GM23338 (cell line): Measurements from ENCODE around the gene CSF2RB. TPM values are rescaled to one million over a fixed set of nuclear protein-coding genes. Genes with fewer than 3 reads are reported as not detected.

Source experiments
- ATAC-seq: fragments of 200-7000 bp; cut with Tn5 transposase; 3 replicates; pipeline ENCODE4 v1.9.1; 2020
- DNase-seq: peaks from one replicate; pipeline ENCODE4 v3.0.0-alpha.2; 2015; ENCODE audit warnings: low spot score
- H2AFZ ChIP-seq: fragments of 200-600 bp; sonication (generic); 2 replicates; pipeline ENCODE4 v1.8.0; 2016; ENCODE audit warnings: antibody characterized with exemption, mild to moderate bottlenecking, moderate library complexity
- H3F3A ChIP-seq: fragments of 200-600 bp; sonication (generic); replicated peaks from 2 replicates; pipeline ENCODE4 v1.8.0; 2017; ENCODE audit warnings: antibody characterized with exemption, mixed run types, low read depth
- H3K27ac ChIP-seq: fragments of 200-600 bp; sonication (generic); 2 replicates; pipeline ENCODE4 v1.6.1; 2016; ENCODE audit warnings: low read depth
- H3K27me3 ChIP-seq: fragments of 200-600 bp; sonication (generic); 2 replicates; pipeline ENCODE4 v1.8.0; 2016; ENCODE audit warnings: mild to moderate bottlenecking, mixed run types, moderate library complexity; ENCODE audit not compliant: insufficient read depth
- H3K36me3 ChIP-seq: fragments of 200-600 bp; sonication (generic); 2 replicates; pipeline ENCODE4 v1.8.0; 2016; ENCODE audit warnings: mild to moderate bottlenecking; ENCODE audit not compliant: insufficient read depth
- H3K4me1 ChIP-seq: fragments of 200-600 bp; sonication (generic); 2 replicates; pipeline ENCODE4 v1.8.0; 2016; ENCODE audit warnings: mild to moderate bottlenecking, moderate library complexity; ENCODE audit not compliant: insufficient read depth
- H3K4me2 ChIP-seq: fragments of 200-600 bp; sonication (generic); 2 replicates; pipeline ENCODE4 v1.7.1; 2017; ENCODE audit warnings: mixed run types
- H3K4me3 ChIP-seq: fragments of 200-600 bp; sonication (generic); 2 replicates; pipeline ENCODE4 v1.6.1; 2016; ENCODE audit warnings: mixed run types
- H3K79me2 ChIP-seq: fragments of 200-600 bp; sonication (generic); replicated peaks from 2 replicates; pipeline ENCODE4 v1.8.0; 2017; ENCODE audit warnings: mild to moderate bottlenecking; ENCODE audit not compliant: insufficient read depth
- H3K9me2 ChIP-seq: fragments of 200-600 bp; sonication (generic); 2 replicates; pipeline ENCODE4 v1.8.0; 2017; ENCODE audit not compliant: insufficient read depth
- H4K20me1 ChIP-seq: fragments of 200-600 bp; sonication (generic); replicated peaks from 2 replicates; pipeline ENCODE4 v1.8.0; 2017; ENCODE audit warnings: mild to moderate bottlenecking; ENCODE audit not compliant: insufficient read depth
- H3K27ac Mint-ChIP-seq: 2 replicates; pipeline ENCODE4 v1.8.0; 2020; ENCODE audit warnings: inconsistent platforms, mild to moderate bottlenecking, moderate library complexity, mixed read lengths
- H3K27me3 Mint-ChIP-seq: 3 replicates; pipeline ENCODE4 v1.8.0; 2022; ENCODE audit warnings: low read depth, mild to moderate bottlenecking, moderate library complexity, mixed read lengths, inconsistent platforms; ENCODE audit not compliant: insufficient read depth, poor library complexity
- H3K36me3 Mint-ChIP-seq: 3 replicates; pipeline ENCODE4 v1.8.0; 2021; ENCODE audit warnings: low read depth, mild to moderate bottlenecking, inconsistent platforms, moderate library complexity, mixed read lengths
- H3K4me1 Mint-ChIP-seq: 3 replicates; pipeline ENCODE4 v1.8.0; 2020; ENCODE audit warnings: mild to moderate bottlenecking, inconsistent platforms, mixed read lengths
- H3K4me3 Mint-ChIP-seq: 3 replicates; pipeline ENCODE4 v1.8.0; 2021; ENCODE audit warnings: moderate library complexity, mild to moderate bottlenecking, inconsistent platforms, mixed read lengths
- H3K9me3 Mint-ChIP-seq: 3 replicates; pipeline ENCODE4 v1.8.0; 2020; ENCODE audit warnings: moderate library complexity, mild to moderate bottlenecking, inconsistent platforms, mixed read lengths
- EZH2 ChIP-seq: fragments of 200-600 bp; sonication (generic); IDR thresholded peaks from one replicate; pipeline ENCODE4 v1.8.0; 2017; ENCODE audit warnings: antibody characterized with exemption, mild to moderate bottlenecking, low read depth; ENCODE audit not compliant: unreplicated experiment
- EZH2phosphoT487 ChIP-seq: fragments of 200-600 bp; sonication (generic); IDR thresholded peaks from one replicate; pipeline ENCODE4 v1.8.1; 2018; ENCODE audit warnings: antibody characterized with exemption; ENCODE audit not compliant: unreplicated experiment
- JUNB ChIP-seq: IDR thresholded peaks from one replicate; pipeline ENCODE4 v1.6.1; 2016; ENCODE audit warnings: antibody characterized with exemption; ENCODE audit not compliant: unreplicated experiment
- NANOG ChIP-seq: IDR thresholded peaks from 2 replicates; pipeline ENCODE4 v1.6.1; 2016; ENCODE audit warnings: antibody characterized with exemption, borderline replicate concordance
- STAT1 ChIP-seq: IDR thresholded peaks from one replicate; pipeline ENCODE4 v1.6.1; 2016; ENCODE audit warnings: antibody characterized with exemption; ENCODE audit not compliant: unreplicated experiment
- ZNF114 ChIP-seq: fragments of 250-450 bp; sonication (Bioruptor Pico); IDR thresholded peaks from 2 replicates; pipeline ENCODE4 v1.5.0; 2020; ENCODE audit warnings: mild to moderate bottlenecking, moderate library complexity
- ZNF331 ChIP-seq: fragments of 250-450 bp; sonication (Bioruptor Pico); IDR thresholded peaks from 2 replicates; pipeline ENCODE4 v1.5.0; 2020; ENCODE audit warnings: low read depth, mild to moderate bottlenecking, moderate library complexity
- polyA plus RNA-seq: library from polyadenylated mRNA; unstranded; fragments of >200 nt; fragmentation: Nextera tagmentation; extraction: Ambion mirVana; gene quantifications from 2 replicates; pipeline ENCODE4 v1.2.1, GENCODE V29; 2016
- total RNA-seq: library from RNA; depleted of rRNA; stranded (reverse); fragments of >200 nt; shearing (Covaris generic); gene quantifications from 2 replicates; pipeline ENCODE4 v1.2.3, GENCODE V29; 2014
- TF ChIP-seq, protein P1 (sequence below): IDR thresholded peaks from 2 replicates; pipeline ENCODE4 v1.6.1; 2016; ENCODE audit warnings: antibody characterized with exemption
- TF ChIP-seq, protein P2 (sequence below): IDR thresholded peaks from one replicate; pipeline ENCODE4 v1.6.1; 2018; ENCODE audit warnings: antibody characterized with exemption; ENCODE audit not compliant: unreplicated experiment
- TF ChIP-seq, protein P3 (sequence below), 2 experiments: fragments of 200-600 bp in 1 of 2; sonication (generic) in 1 of 2; conservative IDR thresholded peaks; 2 replicates each; pipeline versions ENCODE4 v1.5.1 to v1.6.1; 2016 to 2017; ENCODE audit warnings: antibody characterized with exemption in 2 of 2, low read depth in 2 of 2, mild to moderate bottlenecking in 2 of 2, moderate library complexity in 1 of 2

CSF2RB gene
- total and polyA plus RNA-seq, 2 experiments from 2014 or later, result not detected

DNA sequence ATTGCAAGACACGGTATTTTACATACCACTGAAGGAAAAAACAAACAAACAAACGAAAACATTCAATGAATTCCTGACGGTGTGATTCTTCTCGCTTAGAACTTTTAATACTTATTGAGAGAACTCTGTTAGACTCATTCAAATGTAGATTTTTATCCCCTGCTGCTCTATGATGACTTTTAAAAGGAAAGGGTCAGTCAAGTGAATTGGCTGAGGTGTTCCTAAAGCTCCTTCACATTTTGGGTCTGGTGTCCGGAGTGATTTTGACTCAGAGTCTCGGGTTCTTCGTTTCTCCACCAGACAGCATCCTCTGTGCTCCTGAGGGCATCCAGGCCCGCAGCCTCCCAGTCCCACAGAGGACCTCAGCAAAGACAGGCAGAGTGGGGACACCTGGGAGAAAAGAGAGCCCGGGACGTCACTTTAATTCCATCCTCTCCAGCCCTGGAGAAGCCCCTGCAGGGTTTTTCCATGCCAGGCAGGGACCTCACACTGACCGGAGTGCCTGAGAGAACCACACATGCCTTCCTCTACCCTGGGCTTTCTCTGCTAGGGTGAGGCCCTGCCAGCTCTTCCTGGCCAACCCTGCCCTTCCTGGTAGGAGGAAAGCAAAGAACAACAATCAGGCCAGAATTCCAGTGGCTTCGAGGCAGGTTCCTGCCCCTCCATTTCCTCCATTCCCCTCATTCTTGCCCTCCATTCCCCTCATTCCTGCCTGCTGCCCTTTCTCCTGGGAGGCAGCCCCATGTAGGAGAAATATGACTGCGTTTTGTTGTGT is 1.4 kb upstream of the CSF2RB start:
- Histone ChIP-seq H3K27me3 (peaks cover 41% of the 10 kb centered on the region), H3K36me3 (no peaks in the 10 kb centered on the region), H3K4me3 (no peak overlapping the region; the same call in 1 of the 2 replicates), H2AFZ (no peak overlapping the region), H3K79me2 (no peaks in the 10 kb centered on the region), H3K4me2 (peak overlapping the region; percentile 37), H3K9me2 (no peaks in the 10 kb centered on the region), H3F3A (no peaks in the 10 kb centered on the region), H3K27ac (no peak overlapping the region), H4K20me1 (no peaks in the 10 kb centered on the region), H3K4me1 (peaks cover 13% of the 10 kb centered on the region)
- DNase-seq, result peak; percentile 84
- H3K9me3 Mint-ChIP-seq, result no peaks in the 10 kb centered on the region
- ATAC-seq, result peak; percentile 82
- H3K27me3 Mint-ChIP-seq, result peaks cover 41% of the 10 kb centered on the region
- TF ChIP-seq, protein P1, sequence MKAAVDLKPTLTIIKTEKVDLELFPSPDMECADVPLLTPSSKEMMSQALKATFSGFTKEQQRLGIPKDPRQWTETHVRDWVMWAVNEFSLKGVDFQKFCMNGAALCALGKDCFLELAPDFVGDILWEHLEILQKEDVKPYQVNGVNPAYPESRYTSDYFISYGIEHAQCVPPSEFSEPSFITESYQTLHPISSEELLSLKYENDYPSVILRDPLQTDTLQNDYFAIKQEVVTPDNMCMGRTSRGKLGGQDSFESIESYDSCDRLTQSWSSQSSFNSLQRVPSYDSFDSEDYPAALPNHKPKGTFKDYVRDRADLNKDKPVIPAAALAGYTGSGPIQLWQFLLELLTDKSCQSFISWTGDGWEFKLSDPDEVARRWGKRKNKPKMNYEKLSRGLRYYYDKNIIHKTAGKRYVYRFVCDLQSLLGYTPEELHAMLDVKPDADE, result no peak
- TF ChIP-seq NANOG, result peak; percentile 73; the same call in 1 of the 2 replicates
- peak overlapping the region; percentile 37 for H3K4me3 Mint-ChIP-seq
- H3K36me3 Mint-ChIP-seq, result no peaks in the 10 kb centered on the region
- no peak overlapping the region for H3K27ac Mint-ChIP-seq
- H3K4me1 Mint-ChIP-seq, result peaks cover 29% of the 10 kb centered on the region

DNA sequence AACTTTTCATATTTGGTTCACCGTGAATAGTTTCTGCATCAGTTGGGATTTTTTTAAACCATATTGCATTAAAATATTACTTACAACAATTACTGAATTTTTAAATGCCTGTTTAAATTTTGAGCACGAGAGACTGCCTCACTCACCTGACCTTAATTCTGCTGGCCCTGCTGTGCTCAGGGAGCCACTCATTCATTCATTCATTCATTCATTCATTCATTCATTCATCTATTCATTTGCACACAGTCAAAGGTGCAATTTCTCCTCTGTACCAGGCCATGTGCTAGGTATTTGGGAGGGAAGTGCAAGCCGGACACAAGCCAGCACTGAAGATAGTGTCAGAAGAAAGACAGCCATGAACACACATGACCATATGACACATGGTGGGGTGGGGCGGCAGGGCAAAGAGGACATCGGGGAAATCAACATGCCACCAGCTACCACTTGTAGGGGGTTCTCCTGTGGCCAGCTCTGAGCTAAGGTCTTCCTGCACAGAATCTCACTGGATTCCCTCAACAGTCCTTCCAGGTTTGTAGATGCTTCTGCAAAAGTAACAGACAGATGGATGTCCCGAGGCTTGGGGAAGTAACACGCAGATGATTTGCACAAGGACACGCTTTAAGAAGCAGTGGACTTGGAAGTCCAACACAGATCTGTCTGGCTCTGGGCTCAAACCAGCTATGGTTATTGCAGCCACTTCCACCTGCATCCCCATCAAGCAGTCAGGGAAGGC is 568 bp upstream of the CSF2RB start:
- H3K4me1 Mint-ChIP-seq, result peaks cover 29% of the 10 kb centered on the region
- H3K4me3 ChIP-seq, result no peak overlapping the region
- H3K27me3 Mint-ChIP-seq, result peaks cover 38% of the 10 kb centered on the region
- no peak overlapping the region for H3K27ac ChIP-seq
- H3K9me3 Mint-ChIP-seq, result no peaks in the 10 kb centered on the region
- H3K4me1 ChIP-seq, result peaks cover 13% of the 10 kb centered on the region
- no peaks in the 10 kb centered on the region for H3F3A ChIP-seq
- no peak overlapping the region for H3K27ac Mint-ChIP-seq
- no peaks in the 10 kb centered on the region for H4K20me1 ChIP-seq
- H3K27me3 ChIP-seq, result peaks cover 41% of the 10 kb centered on the region
- no peaks in the 10 kb centered on the region for H3K36me3 Mint-ChIP-seq
- H3K79me2 ChIP-seq, result no peaks in the 10 kb centered on the region
- H2AFZ ChIP-seq, result no peak overlapping the region
- peak overlapping the region; percentile 37 for H3K4me2 ChIP-seq
- no peak for TF ChIP-seq STAT1
- H3K36me3 ChIP-seq, result no peaks in the 10 kb centered on the region
- no peak for DNase-seq
- no peaks in the 10 kb centered on the region for H3K9me2 ChIP-seq
- peak overlapping the region; percentile 37 for H3K4me3 Mint-ChIP-seq
- ATAC-seq, result no peak

DNA sequence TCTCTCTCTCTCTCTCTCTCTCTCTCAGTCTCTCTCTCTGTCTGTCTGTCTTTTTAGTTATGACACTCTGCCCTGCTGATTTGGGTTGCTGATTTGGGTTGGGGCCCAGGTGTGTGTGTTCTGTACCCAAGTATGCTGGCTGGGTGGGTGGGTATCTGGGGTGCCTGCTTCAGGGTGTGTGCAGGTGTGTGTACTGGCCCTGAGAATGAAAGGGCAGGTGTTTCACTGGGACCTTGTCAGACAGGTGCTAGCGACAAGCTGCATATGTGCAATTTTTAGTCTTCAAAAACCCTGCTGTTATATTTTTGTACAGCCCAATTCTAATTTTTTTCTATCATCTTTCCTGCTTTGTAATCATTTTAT is 943 bp downstream of the CSF2RB start:
- Histone ChIP-seq H3K4me2 (no peak overlapping the region), H3F3A (no peaks in the 10 kb centered on the region), H3K4me1 (peaks cover 13% of the 10 kb centered on the region), H3K36me3 (no peaks in the 10 kb centered on the region), H3K79me2 (no peaks in the 10 kb centered on the region), H3K27me3 (peaks cover 35% of the 10 kb centered on the region), H4K20me1 (no peaks in the 10 kb centered on the region), H3K27ac (no peak overlapping the region), H3K4me3 (no peak overlapping the region), H2AFZ (no peak overlapping the region), H3K9me2 (no peaks in the 10 kb centered on the region)
- Mint-ChIP-seq H3K27me3 (peaks cover 35% of the 10 kb centered on the region), H3K27ac (no peak overlapping the region), H3K36me3 (no peaks in the 10 kb centered on the region), H3K9me3 (no peaks in the 10 kb centered on the region), H3K4me1 (peaks cover 31% of the 10 kb centered on the region), H3K4me3 (no peak overlapping the region)
- DNase-seq, result no peak
- ATAC-seq, result no peak
- no peak for TF ChIP-seq ZNF114
- TF ChIP-seq EZH2phosphoT487, result no peak
- no peak for TF ChIP-seq JUNB
- no peak for TF ChIP-seq ZNF331 (CRISPR knock-in tag)
- TF ChIP-seq EZH2, result no peak
- TF ChIP-seq, protein P2, sequence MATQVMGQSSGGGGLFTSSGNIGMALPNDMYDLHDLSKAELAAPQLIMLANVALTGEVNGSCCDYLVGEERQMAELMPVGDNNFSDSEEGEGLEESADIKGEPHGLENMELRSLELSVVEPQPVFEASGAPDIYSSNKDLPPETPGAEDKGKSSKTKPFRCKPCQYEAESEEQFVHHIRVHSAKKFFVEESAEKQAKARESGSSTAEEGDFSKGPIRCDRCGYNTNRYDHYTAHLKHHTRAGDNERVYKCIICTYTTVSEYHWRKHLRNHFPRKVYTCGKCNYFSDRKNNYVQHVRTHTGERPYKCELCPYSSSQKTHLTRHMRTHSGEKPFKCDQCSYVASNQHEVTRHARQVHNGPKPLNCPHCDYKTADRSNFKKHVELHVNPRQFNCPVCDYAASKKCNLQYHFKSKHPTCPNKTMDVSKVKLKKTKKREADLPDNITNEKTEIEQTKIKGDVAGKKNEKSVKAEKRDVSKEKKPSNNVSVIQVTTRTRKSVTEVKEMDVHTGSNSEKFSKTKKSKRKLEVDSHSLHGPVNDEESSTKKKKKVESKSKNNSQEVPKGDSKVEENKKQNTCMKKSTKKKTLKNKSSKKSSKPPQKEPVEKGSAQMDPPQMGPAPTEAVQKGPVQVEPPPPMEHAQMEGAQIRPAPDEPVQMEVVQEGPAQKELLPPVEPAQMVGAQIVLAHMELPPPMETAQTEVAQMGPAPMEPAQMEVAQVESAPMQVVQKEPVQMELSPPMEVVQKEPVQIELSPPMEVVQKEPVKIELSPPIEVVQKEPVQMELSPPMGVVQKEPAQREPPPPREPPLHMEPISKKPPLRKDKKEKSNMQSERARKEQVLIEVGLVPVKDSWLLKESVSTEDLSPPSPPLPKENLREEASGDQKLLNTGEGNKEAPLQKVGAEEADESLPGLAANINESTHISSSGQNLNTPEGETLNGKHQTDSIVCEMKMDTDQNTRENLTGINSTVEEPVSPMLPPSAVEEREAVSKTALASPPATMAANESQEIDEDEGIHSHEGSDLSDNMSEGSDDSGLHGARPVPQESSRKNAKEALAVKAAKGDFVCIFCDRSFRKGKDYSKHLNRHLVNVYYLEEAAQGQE, result no peak
- no peak for TF ChIP-seq STAT1
- TF ChIP-seq, protein P3, sequence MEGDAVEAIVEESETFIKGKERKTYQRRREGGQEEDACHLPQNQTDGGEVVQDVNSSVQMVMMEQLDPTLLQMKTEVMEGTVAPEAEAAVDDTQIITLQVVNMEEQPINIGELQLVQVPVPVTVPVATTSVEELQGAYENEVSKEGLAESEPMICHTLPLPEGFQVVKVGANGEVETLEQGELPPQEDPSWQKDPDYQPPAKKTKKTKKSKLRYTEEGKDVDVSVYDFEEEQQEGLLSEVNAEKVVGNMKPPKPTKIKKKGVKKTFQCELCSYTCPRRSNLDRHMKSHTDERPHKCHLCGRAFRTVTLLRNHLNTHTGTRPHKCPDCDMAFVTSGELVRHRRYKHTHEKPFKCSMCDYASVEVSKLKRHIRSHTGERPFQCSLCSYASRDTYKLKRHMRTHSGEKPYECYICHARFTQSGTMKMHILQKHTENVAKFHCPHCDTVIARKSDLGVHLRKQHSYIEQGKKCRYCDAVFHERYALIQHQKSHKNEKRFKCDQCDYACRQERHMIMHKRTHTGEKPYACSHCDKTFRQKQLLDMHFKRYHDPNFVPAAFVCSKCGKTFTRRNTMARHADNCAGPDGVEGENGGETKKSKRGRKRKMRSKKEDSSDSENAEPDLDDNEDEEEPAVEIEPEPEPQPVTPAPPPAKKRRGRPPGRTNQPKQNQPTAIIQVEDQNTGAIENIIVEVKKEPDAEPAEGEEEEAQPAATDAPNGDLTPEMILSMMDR (conservative IDR thresholded peaks at IDR 0.05; ENCODE audit: low read depth in 2 of 2), result no peak
